Measurements from ENCODE around the gene MRPL52. TPM values are rescaled to one million over a fixed set of nuclear protein-coding genes. Genes with fewer than 3 reads are reported as not detected.

MRPL52 gene
- total and polyA plus RNA-seq, 2 of the 13 experiments (the other 11 are each of a cell fraction or from before 2014, with no cell fraction given): 118 to 329 TPM

GRCh38 chr14:22807432-22808087, 22.1 kb upstream of the MRPL52 start (continued):
- no peak for TF ChIP-seq ZNF773 (CRISPR knock-in tag; IDR thresholded peaks at IDR 0.05; ENCODE audit: borderline replicate concordance)
- no peak for TF ChIP-seq MLLT10 (CRISPR knock-in tag; IDR thresholded peaks at IDR 0.05)
- no peak for TF ChIP-seq TEF (CRISPR knock-in tag; IDR thresholded peaks at IDR 0.05)
- no peak; the same call in 1 of the 2 replicates for TF ChIP-seq NFKB2 (CRISPR knock-in tag; IDR thresholded peaks at IDR 0.05; ENCODE audit: borderline replicate concordance)
- TF ChIP-seq ZNF292 (CRISPR knock-in tag; IDR thresholded peaks at IDR 0.05; ENCODE audit: borderline replicate concordance, low read depth): peak; percentile 18; the same call in 1 of the 2 replicates
- TF ChIP-seq ZNF670 (CRISPR knock-in tag; IDR thresholded peaks at IDR 0.05; ENCODE audit: borderline replicate concordance): no peak
- TF ChIP-seq, protein P1, sequence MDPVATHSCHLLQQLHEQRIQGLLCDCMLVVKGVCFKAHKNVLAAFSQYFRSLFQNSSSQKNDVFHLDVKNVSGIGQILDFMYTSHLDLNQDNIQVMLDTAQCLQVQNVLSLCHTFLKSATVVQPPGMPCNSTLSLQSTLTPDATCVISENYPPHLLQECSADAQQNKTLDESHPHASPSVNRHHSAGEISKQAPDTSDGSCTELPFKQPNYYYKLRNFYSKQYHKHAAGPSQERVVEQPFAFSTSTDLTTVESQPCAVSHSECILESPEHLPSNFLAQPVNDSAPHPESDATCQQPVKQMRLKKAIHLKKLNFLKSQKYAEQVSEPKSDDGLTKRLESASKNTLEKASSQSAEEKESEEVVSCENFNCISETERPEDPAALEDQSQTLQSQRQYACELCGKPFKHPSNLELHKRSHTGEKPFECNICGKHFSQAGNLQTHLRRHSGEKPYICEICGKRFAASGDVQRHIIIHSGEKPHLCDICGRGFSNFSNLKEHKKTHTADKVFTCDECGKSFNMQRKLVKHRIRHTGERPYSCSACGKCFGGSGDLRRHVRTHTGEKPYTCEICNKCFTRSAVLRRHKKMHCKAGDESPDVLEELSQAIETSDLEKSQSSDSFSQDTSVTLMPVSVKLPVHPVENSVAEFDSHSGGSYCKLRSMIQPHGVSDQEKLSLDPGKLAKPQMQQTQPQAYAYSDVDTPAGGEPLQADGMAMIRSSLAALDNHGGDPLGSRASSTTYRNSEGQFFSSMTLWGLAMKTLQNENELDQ (CRISPR knock-in tag; IDR thresholded peaks at IDR 0.05; ENCODE audit: borderline replicate concordance): no peak
- TF ChIP-seq ELF4 (CRISPR knock-in tag; IDR thresholded peaks at IDR 0.05; ENCODE audit: borderline replicate concordance): no peak
- no peak for TF ChIP-seq ZNF709 (CRISPR knock-in tag; IDR thresholded peaks at IDR 0.05)
- no peak for TF ChIP-seq PTBP1 (IDR thresholded peaks at IDR 0.05; ENCODE audit: low read depth, low read length, poor library complexity, severe bottlenecking)
- no peak for TF ChIP-seq SIX1 (CRISPR knock-in tag; IDR thresholded peaks at IDR 0.05; ENCODE audit: borderline replicate concordance)
- no peak for TF ChIP-seq ZNF263 (CRISPR knock-in tag; IDR thresholded peaks at IDR 0.05)
- TF ChIP-seq FIP1L1 (IDR thresholded peaks at IDR 0.05; ENCODE audit: borderline replicate concordance, insufficient read depth, low read depth, low read length): no peak
- no peak for TF ChIP-seq DMTF1 (CRISPR knock-in tag; IDR thresholded peaks at IDR 0.05)
- TF ChIP-seq ZNF687 (CRISPR knock-in tag; IDR thresholded peaks at IDR 0.05): peak; percentile 41
- TF ChIP-seq ZNF614 (CRISPR knock-in tag; IDR thresholded peaks at IDR 0.05; ENCODE audit: borderline replicate concordance): no peak
- TF ChIP-seq NCOA2 (CRISPR knock-in tag; IDR thresholded peaks at IDR 0.05): peak; percentile 71
- TF ChIP-seq RARA (CRISPR knock-in tag; IDR thresholded peaks at IDR 0.05): peak; percentile 68; the same call in 1 of the 2 replicates
- peak; percentile 81 for TF ChIP-seq TBX3 (IDR thresholded peaks at IDR 0.05; ENCODE audit: borderline replicate concordance)

All from HepG2 (cell line).